Measurements from ENCODE around the gene ACSF3. TPM values are rescaled to one million over a fixed set of nuclear protein-coding genes. Genes with fewer than 3 reads are reported as not detected.

The ACSF3 gene
- total and polyA plus RNA-seq, 2 of the 4 experiments (the other 2 are of a cell fraction): 9.5 to 14.2 TPM

DNA sequence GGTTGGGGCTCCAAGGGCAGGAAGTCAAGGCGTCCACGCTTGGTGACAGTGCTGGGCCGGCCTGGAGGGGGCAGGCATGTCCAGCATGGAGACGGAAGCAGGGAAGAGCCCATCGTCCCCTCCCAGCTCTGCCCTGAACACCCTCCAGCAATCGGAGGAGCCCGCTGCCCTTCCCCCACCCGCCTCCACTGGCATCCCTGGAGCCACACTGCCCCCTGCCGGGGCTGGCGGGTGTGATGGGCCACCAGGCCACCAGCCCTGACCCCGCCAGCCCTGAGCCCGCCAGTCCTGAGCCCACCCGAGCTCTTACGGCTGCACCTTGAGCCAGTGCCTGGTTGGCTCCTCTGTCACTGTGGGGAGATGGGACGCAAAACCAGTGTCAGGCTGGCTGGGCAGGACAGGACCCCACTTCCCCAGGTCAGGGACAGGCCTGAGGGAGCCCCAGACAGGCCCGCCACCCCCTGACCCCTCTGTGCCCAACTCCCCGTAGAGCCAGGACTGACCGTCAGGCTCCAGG, 73.8 kb downstream of the ACSF3 start (continued):
- no peak for TF ChIP-seq FOS (IDR thresholded peaks at IDR 0.05; ENCODE audit: low read depth, low read length)
- no peak for TF ChIP-seq RFX5 (IDR thresholded peaks at IDR 0.05; ENCODE audit: low read depth, low read length)
- TF ChIP-seq MAFK (IDR thresholded peaks at IDR 0.05; ENCODE audit: low read depth, low read length): no peak
- no peak for TF ChIP-seq NFE2L2 (IDR thresholded peaks at IDR 0.05; ENCODE audit: low read depth, low read length)
- TF ChIP-seq, protein P1, sequence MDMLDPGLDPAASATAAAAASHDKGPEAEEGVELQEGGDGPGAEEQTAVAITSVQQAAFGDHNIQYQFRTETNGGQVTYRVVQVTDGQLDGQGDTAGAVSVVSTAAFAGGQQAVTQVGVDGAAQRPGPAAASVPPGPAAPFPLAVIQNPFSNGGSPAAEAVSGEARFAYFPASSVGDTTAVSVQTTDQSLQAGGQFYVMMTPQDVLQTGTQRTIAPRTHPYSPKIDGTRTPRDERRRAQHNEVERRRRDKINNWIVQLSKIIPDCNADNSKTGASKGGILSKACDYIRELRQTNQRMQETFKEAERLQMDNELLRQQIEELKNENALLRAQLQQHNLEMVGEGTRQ (IDR thresholded peaks at IDR 0.05; ENCODE audit: low read depth, low read length): no peak
